ENCODE data around the gene NOTCH2NLA.
"Not testable (repeated sequence)": the region's sequence is repeated elsewhere in the genome, so short reads cannot be mapped to it uniquely, and the experiment has no call there.

GRCh38 chr1:146271977-146272376, 43.2 kb upstream of the NOTCH2NLA start:
- TF ChIP-seq CTCF (IDR thresholded peaks at IDR 0.05); POLR2AphosphoS5 (IDR thresholded peaks at IDR 0.05; ENCODE audit: low read depth, low read length): not testable (repeated sequence)

Measured in Panc1 (cell line).